Central memory CD4-positive, alpha-beta T cell (primary cell): Measurements from ENCODE around the gene FHL3.

Experiments
- DNase-seq: peaks from one replicate; pipeline ENCODE4 v3.0.0; 2022

FHL3 gene

DNA sequence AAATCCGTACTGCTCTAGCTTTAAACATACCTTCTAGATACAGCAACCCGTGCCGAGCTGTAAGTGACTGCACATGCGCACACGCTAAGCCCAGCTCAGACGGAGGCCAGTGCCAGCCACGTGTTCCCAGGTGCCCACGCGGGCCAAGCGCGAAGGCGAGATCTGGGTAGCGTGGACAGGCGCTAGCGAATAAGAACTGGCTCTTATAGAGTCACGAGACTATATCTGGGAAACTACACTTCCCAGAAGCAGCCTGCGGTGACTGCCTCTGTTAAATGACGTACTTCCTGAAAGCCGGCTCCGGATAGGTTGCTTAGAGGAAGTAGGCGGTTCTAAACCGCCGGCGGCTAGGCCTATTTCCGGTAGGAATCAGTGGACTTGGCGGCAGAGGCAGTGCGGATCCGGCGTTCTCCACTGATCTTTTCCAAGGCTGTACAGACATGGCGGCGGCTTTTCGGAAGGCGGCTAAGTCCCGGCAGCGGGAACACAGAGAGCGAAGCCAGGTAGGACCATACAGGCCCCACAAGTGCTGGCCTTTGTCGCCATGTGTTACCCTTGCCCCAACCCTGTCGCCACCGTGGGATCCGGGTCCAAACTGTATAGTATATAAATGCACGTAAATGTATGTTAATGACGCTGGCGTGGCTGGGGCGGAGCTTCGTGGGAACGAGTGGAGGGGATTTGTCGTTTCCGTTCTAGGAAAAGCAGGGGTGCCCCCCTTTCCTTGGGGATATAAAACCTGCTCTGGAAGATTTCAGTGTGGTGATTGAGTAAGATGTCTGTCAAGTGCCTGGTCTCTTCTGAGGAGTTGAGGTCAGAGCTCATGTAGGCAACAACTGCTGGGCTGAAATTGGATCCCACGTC, 7.3 kb upstream of the FHL3 start, which contains the start of gene UTP11:
Gene UTP11, plus strand, starts transcription at position 372 of the 864 bp plus-strand sequence. Its CDS starts 69 bp downstream, at position 441.
- DNase-seq: peak; percentile 93

DNA sequence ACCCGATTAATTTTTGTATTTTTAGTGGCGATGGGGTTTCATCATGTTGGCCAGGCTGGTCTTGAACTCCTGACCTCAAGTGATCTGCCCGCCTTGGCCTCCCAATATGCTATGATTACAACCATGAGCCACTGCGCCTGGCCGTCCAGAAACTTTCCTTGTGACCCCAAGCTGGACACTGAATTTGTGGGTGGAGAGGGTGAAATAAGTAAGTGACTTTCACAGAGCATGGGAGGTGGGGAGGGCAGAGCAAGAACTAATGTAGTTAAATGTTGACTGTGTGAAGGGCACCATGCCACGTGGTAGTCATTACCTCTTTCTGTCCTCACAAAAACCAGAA, 4.5 kb upstream of the FHL3 start:
- DNase-seq: no peak

DNA sequence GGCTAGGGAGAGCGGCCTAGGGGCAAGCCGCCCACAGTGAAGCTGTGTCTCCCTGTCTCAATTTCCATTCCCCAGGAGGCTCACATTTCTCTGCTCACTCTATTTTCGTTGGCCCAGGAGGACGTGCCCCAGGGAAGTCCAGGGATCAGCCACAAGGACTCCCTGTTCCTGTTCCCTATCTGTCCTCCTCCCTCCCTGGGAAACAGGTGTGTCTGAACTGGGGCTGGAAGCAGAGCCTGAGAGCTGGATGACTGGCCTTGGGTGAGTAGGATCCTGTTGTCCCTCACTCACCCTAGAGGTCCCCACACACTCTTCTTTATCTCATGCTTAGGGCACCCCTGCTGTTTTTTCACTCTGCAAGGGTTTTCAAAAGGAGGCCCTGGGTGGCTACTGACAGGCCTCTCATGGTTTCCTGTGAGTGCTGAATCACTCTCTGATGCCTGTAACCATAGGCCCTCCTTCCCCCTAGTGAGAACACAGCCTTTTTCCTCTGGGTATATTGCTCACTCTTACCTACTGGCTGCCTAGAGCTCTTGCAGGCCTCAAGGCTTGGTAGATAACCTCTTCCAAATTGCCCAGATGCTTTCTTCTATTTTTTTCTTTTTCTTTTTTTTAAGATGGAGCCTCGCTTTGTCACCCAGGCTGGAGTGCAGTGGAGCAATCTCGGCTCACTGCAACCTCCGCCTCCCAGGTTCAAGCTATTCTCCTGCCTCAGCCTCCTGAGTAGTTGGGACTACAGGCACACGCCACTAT, 4.0 kb upstream of the FHL3 start:
- DNase-seq: no peak

DNA sequence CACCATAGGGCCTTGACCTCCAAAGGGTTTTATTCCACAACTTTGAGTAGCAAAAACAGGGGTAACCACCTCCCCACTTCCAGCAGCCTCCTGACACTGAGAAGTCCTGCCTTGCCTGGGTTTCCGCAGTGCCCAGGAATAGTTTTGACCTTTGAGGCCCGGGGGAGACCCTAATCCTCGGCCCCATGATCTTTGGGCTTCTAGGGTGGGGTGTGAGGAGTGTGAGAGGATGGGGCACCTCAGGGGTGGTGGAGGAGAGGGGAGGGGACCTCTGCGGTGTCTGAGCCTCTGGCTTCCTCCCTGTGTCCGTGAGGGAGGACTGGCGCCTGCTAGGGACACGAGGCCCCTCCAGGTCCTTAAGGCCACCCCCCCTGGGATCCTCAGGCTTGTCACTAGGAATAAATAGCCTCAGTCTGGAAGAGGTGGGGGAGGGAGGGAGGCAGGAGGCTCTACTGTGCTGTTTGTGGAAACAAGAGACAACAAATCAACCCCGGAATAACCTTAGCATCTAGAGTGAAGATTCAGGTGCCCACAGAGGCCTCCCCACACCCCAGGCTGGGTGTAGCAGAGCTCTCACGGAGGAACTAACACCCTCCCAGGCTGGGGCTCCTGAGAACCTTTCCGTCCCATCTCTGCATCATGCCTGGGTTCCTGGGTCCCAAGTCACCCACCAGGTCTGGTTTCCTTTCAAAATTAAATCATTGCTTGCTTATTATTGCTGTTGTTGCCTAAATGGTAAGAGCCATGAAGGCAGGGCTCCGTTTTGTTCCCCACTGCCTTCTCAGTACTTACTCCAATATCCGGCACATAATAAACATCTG, 904 bp upstream of the FHL3 start:
- no peak for DNase-seq

DNA sequence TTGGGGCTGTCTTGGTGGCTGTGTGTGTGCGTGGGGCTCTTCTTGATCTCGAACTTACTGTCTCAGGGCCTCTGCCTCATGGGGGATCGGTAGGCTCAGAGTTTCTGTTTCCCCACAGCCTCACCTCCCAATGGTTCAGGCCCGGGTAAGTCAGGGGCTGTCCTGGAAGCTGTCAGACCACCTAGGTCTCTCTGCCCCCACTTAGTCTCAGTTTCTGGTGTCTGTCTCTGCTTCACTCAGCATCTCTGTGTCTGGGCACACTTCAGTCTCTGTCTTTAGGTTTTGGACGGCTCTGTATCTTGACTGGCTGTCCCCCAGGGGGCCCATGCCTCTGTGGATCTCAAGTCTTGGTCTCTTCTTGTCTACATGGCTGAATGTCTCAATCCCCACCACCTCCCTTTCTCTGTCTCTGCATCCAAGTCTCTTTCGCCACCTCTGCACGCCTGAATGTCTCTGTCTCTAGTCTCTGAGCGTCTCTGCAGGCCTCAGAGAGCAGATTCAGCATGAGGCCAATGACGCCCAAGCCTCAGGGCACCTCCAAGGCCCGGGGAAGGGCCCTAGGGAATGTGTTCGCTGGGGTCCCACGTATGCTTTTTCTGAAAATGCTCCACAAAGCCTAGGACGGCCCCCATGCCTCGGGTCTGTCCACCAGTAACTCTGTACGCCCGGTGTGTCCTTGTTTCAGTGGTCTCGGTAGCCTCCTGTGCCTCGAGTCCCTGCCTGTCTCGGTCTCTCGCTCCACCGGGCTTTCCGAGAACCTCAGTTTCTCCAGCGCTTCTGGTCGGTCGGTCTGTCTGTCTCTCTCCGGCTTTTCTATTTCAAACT, 818 bp downstream of the FHL3 start:
- no peak for DNase-seq

DNA sequence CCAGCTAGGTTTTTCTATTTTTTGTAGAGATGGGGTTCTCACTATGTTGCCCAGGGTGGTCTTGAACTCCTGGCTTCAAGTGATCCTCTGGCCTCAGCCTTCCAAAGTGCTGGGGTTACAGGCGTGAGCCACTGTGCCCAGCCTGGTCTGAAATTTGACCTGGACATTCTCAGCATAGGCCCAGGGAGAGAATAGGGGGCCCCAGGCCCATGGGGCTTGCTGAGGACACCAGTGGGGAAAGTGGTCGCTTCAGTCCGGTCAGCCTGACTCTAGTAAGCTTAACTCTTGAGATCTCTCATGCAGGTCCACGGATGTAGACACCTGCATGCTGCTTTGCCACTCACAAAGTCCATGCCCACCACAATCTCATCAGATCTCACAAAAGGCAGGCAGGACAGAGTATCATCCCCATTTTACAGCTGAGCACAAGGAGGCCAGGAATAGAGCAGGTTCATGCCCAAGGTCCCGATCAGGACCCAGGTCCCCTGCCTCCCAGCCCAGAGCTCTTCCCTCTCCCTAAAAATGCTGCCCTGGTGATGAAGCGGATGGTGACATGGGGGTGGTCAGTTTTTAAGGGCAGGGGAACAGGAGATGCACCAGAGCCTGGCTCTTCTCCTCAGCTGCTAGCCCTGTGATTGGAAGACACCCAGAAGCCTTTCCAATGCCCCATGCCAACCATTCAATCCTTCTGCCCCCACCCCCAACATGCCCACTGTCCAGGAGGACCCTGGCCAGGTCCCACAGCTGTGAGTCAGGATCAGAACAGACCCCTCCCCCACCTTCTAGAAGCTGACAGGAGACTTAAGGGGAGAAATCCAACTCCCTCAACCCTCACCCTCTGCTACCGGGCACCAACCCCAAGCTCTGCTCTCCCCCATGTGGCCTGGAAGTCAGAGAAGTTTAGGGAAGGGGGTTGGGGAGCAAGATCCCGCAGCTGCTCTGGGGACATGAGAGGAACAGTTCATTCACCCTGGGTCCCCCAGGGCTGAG, 1.8 kb downstream of the FHL3 start:
- no peak for DNase-seq

DNA sequence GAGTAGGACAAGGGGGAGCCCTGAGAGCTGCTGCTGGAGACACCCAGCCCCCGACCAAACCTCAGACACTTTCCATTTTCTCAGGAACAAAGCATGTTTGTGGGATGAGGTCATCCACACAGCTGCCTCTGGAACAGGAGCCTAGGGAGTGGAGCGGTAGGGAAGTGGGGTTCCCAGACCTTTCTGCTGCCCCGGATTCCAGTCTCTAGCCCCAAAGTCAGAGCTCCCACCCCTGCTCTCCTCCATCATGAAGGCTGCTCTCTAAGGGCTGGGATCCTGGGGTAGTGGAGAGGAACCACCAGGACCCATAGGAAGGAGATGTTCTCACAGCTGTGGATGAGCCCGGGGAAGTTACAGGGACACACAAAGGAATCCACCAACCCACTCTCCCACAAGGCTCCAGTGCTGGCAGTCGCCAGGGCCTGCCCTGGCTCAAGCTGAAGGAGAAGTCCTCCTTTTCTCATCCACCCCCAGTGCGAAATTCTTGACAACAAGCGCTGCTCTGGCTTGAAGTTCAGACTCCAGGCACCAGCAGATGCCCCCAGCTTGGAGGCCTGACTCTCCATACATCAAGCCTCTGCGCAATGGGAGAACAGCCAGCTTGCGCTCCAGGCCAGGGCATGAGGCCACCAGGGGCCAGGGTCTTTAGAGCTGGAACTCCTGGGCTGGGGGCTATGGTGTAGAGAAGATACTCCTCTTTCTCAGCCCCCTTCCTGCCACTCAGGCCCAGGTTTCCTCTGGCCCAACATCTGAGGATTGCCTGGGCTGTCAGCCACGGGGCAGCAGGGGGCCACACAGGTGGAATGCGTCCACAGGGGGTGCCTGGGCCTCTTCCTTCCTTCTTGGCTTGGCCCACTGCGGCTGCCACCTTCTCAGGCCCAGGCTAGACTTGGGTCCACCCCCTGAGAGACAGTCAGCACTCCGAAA, 4.5 kb downstream of the FHL3 start:
- DNase-seq: no peak

DNA sequence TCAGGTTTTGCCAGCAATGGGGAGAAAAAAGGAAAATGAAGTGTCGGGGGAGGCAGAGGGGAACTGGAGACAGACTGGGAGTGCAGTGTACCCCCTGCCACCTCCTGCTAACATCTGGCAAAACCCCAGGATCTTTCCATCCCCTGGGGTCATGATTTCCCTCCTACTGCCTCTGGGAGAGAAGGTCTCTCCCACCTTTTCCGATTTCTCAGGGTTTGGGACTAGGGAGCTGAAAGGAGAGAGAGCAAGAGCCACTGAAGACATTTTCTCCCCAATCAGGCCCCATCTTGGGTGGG, 5.1 kb downstream of the FHL3 start:
- no peak for DNase-seq

DNA sequence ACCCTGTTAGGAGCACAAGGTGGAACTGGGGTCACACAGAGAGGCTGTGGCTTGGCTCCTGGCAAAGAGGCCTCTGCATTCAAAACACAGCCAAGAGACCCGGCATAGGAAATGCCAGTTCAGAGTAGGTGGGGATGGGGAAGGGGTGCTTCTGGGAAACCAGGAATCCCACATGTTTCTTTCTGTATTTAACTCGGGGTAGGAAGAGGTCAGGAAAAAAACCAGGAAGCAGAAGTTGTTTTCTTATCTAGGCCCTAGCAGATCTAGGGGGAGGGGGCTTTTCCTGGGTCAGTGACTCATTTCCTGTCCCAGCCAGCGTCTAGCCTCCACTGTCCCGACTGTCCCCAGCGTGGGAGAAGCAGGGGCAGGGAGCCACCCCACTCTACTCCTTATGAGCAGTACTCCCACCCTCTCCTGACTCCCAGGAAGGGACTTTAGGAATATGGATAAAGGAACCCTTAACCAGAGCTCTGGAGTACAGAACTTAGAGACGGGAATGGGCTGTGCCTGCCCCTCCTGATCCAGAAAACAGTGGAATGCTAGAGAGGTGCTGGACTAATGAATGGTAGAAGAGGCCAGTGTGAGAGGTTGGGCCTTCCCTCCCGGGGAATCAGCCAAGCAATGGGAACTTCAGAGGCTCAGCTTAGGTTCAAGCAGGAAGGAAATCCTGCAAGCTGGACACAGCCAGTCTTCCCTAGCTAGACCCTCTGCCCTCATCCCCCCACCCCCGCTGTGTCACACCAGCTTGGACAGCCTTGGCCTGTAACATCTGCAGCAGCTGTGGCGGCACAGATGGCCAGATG, 5.7 kb downstream of the FHL3 start:
- no peak for DNase-seq

DNA sequence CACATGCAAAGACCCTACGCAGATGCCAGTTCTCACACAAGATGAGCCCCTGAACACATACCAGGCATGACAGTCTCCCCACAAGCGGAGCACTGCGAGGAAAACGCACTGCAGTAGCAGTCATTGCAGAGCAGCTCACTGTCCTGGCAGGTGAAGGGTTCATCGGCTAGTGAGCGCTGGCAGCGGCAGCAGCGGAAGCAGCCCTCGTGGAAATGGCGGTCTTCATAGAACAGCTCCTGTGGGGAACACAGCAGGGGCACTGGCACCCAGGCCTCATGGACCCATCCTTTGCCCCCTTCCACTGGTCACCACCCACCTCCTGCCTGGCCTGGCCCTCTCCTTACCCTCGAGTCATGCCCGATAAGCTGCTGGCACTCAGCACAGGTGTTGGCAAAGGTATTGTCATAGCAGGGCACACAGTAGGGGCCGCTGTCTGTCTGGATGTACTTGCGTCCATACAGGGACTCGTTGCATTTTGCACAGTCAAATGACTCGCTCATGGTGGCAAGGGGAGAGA, 6.3 kb downstream of the FHL3 start:
- DNase-seq: no peak

DNA sequence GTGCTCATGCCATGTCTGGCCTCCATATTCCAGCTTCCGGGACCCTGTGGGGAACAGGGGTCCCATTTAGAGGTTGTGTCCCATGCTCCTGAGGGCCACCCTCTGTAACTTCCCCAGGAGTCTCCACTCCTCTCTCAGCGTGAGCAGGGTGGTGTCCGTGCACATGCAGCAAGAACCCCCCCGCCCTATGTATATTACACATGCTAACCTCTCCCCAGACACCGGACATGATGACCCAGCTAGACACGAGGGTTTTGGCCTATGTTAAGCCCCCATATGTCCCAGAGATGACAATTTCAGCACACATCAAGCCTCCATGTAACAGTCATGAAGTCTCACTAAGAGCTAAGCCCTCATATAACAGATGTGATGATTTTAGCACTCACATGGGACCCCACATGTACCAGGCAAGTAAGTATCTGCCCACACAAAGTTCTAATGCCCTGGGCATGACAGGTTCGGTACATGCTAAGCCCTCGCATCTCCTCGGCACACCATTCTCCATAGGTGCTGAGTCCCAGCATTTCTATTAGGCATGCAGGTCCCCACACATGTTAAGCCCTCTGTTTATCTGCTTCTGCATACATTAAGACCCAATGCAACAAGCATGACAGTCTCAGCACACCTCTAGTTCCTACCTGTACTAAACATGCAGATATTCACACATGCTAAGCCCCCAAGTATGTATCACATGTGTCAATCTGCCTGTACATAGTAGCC, 7.1 kb downstream of the FHL3 start:
- DNase-seq: no peak

DNA sequence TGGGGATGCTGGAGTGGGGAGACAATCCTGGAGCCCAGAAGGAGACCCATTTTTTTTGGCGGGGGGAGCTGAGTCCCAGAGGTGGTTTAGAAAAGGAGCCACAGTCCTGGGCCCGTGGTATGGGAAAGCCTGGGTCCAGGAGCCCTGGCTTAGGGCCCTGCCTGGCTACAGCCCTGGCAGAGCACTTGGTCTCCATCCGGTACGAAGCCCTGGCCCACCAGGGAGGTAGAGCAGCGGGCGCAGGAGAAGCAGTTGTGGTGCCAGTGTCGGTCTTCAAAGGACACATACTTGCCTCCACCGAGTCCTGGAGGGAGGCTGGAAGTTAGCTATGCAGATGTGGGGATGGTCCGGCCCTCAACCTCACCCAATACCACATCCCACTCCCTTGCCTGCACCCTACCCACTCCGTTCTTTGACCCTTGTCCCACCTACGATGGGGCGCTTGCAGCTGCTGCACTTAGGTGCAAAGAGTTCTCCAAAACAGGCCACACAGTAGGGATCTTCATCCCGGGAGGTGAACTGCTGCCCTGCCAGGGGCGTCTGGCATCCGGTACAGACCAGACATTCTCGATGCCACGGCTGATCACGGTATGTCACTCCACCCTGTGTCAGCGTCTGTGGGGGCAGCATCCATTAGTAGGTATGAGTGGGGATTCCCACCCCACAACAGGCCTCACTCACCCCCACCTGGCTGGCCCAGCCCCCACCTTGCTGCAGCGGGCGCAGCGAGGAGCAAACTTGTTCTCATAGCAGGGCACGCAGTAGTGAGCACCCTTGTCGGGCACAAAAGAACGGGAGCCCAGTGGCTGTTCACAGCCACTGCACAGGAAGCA, 7.8 kb downstream of the FHL3 start:
- DNase-seq: no peak

DNA sequence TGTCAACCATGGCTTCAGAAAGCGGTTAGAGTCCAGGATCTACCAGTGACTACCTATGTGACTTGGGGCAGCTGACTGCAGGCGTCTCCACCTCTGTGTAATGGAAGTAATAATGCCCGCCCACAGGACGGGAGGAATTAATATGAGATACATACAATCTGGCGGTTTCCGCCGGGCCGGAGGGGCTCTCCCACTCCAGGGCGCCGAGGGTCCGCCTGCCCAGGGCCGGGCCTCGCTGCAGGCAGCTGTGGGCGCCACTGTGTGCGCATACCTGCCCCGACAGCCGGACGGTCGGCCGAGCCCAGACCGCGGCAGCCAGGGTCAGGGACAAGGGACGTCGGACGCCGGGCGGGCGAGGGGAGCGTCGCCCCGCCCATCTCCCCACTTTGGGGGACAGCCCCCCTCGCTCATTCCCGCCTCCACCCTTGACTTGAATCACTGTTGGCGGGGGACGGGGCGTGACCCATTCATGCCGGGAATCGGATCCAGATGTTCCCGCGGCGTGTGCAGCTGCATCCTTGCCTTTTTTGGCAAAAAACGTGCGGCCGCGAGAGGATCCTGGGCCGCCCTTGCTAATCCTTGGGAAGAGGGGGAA, 9.5 kb downstream of the FHL3 start:
- DNase-seq: peak; percentile 18

DNA sequence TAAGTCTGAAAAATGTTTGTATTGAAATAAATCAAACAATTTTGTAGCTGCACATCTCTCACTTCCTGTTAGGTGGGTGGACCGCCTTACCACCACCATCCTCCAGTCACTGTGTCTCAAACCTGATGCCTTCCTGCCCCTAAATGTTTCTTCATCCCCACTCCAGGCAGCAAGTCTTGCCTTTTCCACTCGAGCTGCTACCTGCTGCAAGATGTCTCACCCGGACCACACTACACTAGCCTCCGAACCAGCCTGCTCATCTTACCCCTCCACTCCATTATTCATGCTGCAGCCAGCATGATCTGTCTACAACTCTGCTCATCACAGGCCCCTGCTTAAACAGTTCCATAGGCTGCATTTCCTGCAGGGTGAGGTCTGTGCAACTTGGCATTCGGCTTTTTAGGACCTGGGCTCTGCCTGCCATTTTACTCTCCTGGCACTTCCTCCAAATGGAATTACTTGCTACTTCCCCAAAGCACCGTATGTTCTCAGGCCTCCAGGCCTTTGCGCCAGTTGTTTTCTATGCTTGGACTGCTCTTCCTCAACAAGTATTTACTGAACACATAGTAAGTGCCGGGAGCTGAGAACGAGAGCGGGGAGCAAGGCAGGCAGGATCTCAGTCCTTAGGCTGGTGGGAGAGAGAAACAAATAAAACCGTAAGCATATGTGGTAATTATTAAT, 10.3 kb downstream of the FHL3 start:
- no peak for DNase-seq

DNA sequence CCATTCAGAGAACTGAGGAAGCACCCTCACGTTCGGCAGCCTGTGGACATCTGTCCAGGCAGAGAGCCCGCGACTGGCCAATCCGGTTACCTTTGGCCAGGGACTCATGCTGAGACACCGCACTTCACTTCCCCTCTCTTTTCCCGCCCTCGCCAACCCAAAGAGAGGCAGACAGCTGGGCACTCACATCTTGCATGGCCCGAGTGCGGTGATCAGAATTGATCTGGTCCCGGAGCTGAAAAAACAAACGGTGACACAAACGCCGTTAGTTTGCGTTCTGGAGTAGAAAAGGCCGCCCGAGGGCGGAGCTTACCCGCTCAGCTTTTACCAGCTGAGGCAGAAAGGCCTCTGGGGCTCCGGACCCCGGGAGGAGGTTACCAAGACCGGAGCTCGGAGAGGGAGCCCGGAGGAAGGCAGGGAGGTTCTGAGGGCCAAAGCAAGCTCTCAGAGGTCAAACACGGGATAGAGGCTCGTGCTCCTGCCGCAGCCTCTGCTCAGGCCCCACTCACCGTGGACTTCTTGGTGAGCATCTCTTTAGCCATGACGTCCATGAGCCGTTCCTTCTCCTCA, 15.9 kb downstream of the FHL3 start:
- no peak for DNase-seq

DNA sequence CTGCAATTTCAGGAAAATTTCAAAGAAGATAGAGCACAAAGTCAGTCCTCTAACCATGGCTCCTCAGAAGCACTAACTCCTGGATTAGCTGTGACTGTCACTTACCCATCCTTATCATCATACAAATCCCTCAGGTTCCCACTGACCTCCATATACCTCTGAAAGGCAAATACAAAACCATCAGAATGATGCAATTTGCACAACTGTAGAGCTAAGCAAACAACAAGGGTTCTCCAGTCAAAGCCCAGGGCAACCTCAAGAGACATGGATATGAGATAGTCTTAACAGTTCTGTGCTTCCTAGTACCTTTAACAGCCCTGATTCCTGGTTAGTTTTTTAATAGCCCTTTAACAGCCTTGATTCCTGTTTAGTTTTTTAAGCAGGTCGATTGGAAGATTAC, 17.6 kb downstream of the FHL3 start:
- DNase-seq: no peak
